Measurements from ENCODE around the gene INAFM2.

The INAFM2 gene

GRCh38 chr15:40320409-40320808 is 3.1 kb upstream of the INAFM2 start:
- H3K27me3 Mint-ChIP-seq (ENCODE audit: low read depth): peaks cover 36% of the 10 kb centered on the region
- peaks cover 21% of the 10 kb centered on the region for H3K4me1 Mint-ChIP-seq (ENCODE audit: low read depth)
- no peak overlapping the region for H3K27ac Mint-ChIP-seq
- H3K9me3 Mint-ChIP-seq: no peaks in the 10 kb centered on the region
- H3K4me3 Mint-ChIP-seq: no peak overlapping the region
- no peak for DNase-seq (ENCODE audit: low spot score)
- peaks cover 3% of the 10 kb centered on the region for H3K36me3 Mint-ChIP-seq (ENCODE audit: low read depth)

- Mint-ChIP-seq H3K27ac (no peak overlapping the region), H3K36me3 (ENCODE audit: low read depth) (peaks cover 3% of the 10 kb centered on the region), H3K4me1 (ENCODE audit: low read depth) (peaks cover 22% of the 10 kb centered on the region), H3K9me3 (no peaks in the 10 kb centered on the region), H3K4me3 (peak overlapping the region; percentile 44), H3K27me3 (ENCODE audit: low read depth) (peaks cover 35% of the 10 kb centered on the region)
- peak; percentile 50 for DNase-seq (ENCODE audit: low spot score)
Observed at GRCh38 chr15:40320931-40321371, 2.5 kb upstream of the INAFM2 start.

GRCh38 chr15:40322531-40323238 is 807 bp upstream of the INAFM2 start:
- Mint-ChIP-seq H3K9me3 (no peaks in the 10 kb centered on the region), H3K36me3 (ENCODE audit: low read depth) (peaks cover 5% of the 10 kb centered on the region), H3K27me3 (ENCODE audit: low read depth) (peaks cover 26% of the 10 kb centered on the region), H3K4me1 (ENCODE audit: low read depth) (peaks cover 31% of the 10 kb centered on the region), H3K4me3 (peak overlapping the region; percentile 75), H3K27ac (no peak overlapping the region)
- no peak for DNase-seq (ENCODE audit: low spot score)

- Mint-ChIP-seq H3K27ac (no peak overlapping the region), H3K27me3 (ENCODE audit: low read depth) (peaks cover 24% of the 10 kb centered on the region), H3K4me3 (peak overlapping the region; percentile 78), H3K4me1 (ENCODE audit: low read depth) (peaks cover 43% of the 10 kb centered on the region), H3K9me3 (no peaks in the 10 kb centered on the region), H3K36me3 (ENCODE audit: low read depth) (peaks cover 5% of the 10 kb centered on the region)
- DNase-seq (ENCODE audit: low spot score): no peak
Observed at GRCh38 chr15:40323953-40324937, 753 bp downstream of the INAFM2 start.

- Mint-ChIP-seq H3K4me3 (peak overlapping the region; percentile 78), H3K27ac (no peak overlapping the region), H3K4me1 (ENCODE audit: low read depth) (peaks cover 43% of the 10 kb centered on the region), H3K27me3 (ENCODE audit: low read depth) (peaks cover 21% of the 10 kb centered on the region), H3K36me3 (ENCODE audit: low read depth) (peaks cover 5% of the 10 kb centered on the region), H3K9me3 (no peaks in the 10 kb centered on the region)
- DNase-seq (ENCODE audit: low spot score): no peak
Observed at GRCh38 chr15:40325188-40325587, 1.7 kb downstream of the INAFM2 start.

- Mint-ChIP-seq H3K27ac (no peak overlapping the region), H3K4me3 (no peak overlapping the region), H3K36me3 (ENCODE audit: low read depth) (peaks cover 5% of the 10 kb centered on the region), H3K27me3 (ENCODE audit: low read depth) (peaks cover 20% of the 10 kb centered on the region), H3K9me3 (no peaks in the 10 kb centered on the region), H3K4me1 (ENCODE audit: low read depth) (peaks cover 43% of the 10 kb centered on the region)
- DNase-seq (ENCODE audit: low spot score): no peak
Observed at GRCh38 chr15:40325700-40326099, 2.2 kb downstream of the INAFM2 start.

- no peaks in the 10 kb centered on the region for H3K9me3 Mint-ChIP-seq
- H3K4me1 Mint-ChIP-seq (ENCODE audit: low read depth): peaks cover 36% of the 10 kb centered on the region
- no peak overlapping the region for H3K27ac Mint-ChIP-seq
Observed at GRCh38 chr15:40327457-40327856, 4.0 kb downstream of the INAFM2 start.

GRCh38 chr15:40328176-40328575 is 4.7 kb downstream of the INAFM2 start:
- Mint-ChIP-seq H3K4me3 (no peak overlapping the region), H3K27ac (no peak overlapping the region), H3K4me1 (ENCODE audit: low read depth) (peaks cover 32% of the 10 kb centered on the region), H3K9me3 (no peaks in the 10 kb centered on the region), H3K36me3 (ENCODE audit: low read depth) (peaks cover 5% of the 10 kb centered on the region), H3K27me3 (ENCODE audit: low read depth) (peaks cover 13% of the 10 kb centered on the region)
- DNase-seq (ENCODE audit: low spot score): no peak

More at GRCh38 chr15:40327457-40327856, 4.0 kb downstream of the INAFM2 start:
- Mint-ChIP-seq H3K27me3 (ENCODE audit: low read depth) (peaks cover 13% of the 10 kb centered on the region), H3K36me3 (ENCODE audit: low read depth) (peaks cover 5% of the 10 kb centered on the region), H3K4me3 (no peak overlapping the region)
- DNase-seq (ENCODE audit: low spot score): no peak

GRCh38 chr15:40328751-40329150 is 5.3 kb downstream of the INAFM2 start:
- H3K36me3 Mint-ChIP-seq (ENCODE audit: low read depth): peaks cover 5% of the 10 kb centered on the region
- no peak overlapping the region for H3K4me3 Mint-ChIP-seq
- no peak for DNase-seq (ENCODE audit: low spot score)
- H3K4me1 Mint-ChIP-seq (ENCODE audit: low read depth): peaks cover 35% of the 10 kb centered on the region
- H3K27ac Mint-ChIP-seq: no peak overlapping the region
- no peaks in the 10 kb centered on the region for H3K9me3 Mint-ChIP-seq
- H3K27me3 Mint-ChIP-seq (ENCODE audit: low read depth): peaks cover 13% of the 10 kb centered on the region

- no peak overlapping the region for H3K27ac Mint-ChIP-seq
- peaks cover 5% of the 10 kb centered on the region for H3K36me3 Mint-ChIP-seq (ENCODE audit: low read depth)
- H3K9me3 Mint-ChIP-seq: no peaks in the 10 kb centered on the region
- H3K4me1 Mint-ChIP-seq (ENCODE audit: low read depth): peaks cover 39% of the 10 kb centered on the region
- DNase-seq (ENCODE audit: low spot score): no peak
- H3K27me3 Mint-ChIP-seq (ENCODE audit: low read depth): peaks cover 13% of the 10 kb centered on the region
- no peak overlapping the region for H3K4me3 Mint-ChIP-seq
Observed at GRCh38 chr15:40329804-40330203, 6.3 kb downstream of the INAFM2 start.

GRCh38 chr15:40330368-40330836 is 6.9 kb downstream of the INAFM2 start:
- DNase-seq (ENCODE audit: low spot score): no peak
- Mint-ChIP-seq H3K27ac (no peak overlapping the region), H3K4me1 (ENCODE audit: low read depth) (peaks cover 34% of the 10 kb centered on the region), H3K9me3 (no peaks in the 10 kb centered on the region), H3K4me3 (no peak overlapping the region), H3K27me3 (ENCODE audit: low read depth) (peaks cover 7% of the 10 kb centered on the region), H3K36me3 (ENCODE audit: low read depth) (peaks cover 2% of the 10 kb centered on the region)

GRCh38 chr15:40331026-40331425 is 7.5 kb downstream of the INAFM2 start:
- H3K4me1 Mint-ChIP-seq (ENCODE audit: low read depth): peaks cover 33% of the 10 kb centered on the region
- no peaks in the 10 kb centered on the region for H3K9me3 Mint-ChIP-seq
- H3K27ac Mint-ChIP-seq: no peak overlapping the region
- peaks cover 2% of the 10 kb centered on the region for H3K36me3 Mint-ChIP-seq (ENCODE audit: low read depth)
- DNase-seq (ENCODE audit: low spot score): no peak
- no peak overlapping the region for H3K4me3 Mint-ChIP-seq
- peaks cover 2% of the 10 kb centered on the region for H3K27me3 Mint-ChIP-seq (ENCODE audit: low read depth)

GRCh38 chr15:40331637-40332036 is 8.1 kb downstream of the INAFM2 start:
- no peak for DNase-seq (ENCODE audit: low spot score)
- Mint-ChIP-seq H3K27me3 (ENCODE audit: low read depth) (peaks cover under 1% of the 10 kb centered on the region), H3K4me1 (ENCODE audit: low read depth) (peaks cover 31% of the 10 kb centered on the region), H3K36me3 (ENCODE audit: low read depth) (peaks cover under 1% of the 10 kb centered on the region), H3K9me3 (no peaks in the 10 kb centered on the region), H3K4me3 (no peak overlapping the region), H3K27ac (no peak overlapping the region)

Measured in T-helper 2 cell treated with Interferon-gamma antibody and Interleukin-4, amounts not matched to agents 5 μg/mL and 100 μg/mL, for 36 hours (primary cell).